Mesendoderm (in vitro differentiated cells): ENCODE results near the gene C17orf114.

Experiments
- DNase-seq: peaks from one replicate; pipeline ENCODE4 v3.0.0; 2013
- H2AK5ac ChIP-seq: 2 replicates; pipeline ENCODE4 v1.6.1; 2013; ENCODE audit warnings: low read length, inconsistent platforms
- H2BK120ac ChIP-seq: 2 replicates; pipeline ENCODE4 v1.6.1; 2013; ENCODE audit warnings: low read depth, mild to moderate bottlenecking, low read length, moderate library complexity, mixed read lengths
- H2BK15ac ChIP-seq: replicated peaks from 2 replicates; pipeline ENCODE4 v1.6.1; 2013; ENCODE audit warnings: low read depth, mild to moderate bottlenecking, moderate library complexity
- H2BK5ac ChIP-seq: 2 replicates; pipeline ENCODE4 v1.6.1; 2013; ENCODE audit warnings: low read length, inconsistent platforms
- H3K18ac ChIP-seq: 2 replicates; pipeline ENCODE4 v1.6.1; 2013; ENCODE audit warnings: mild to moderate bottlenecking, low read length, mixed read lengths
- H3K23ac ChIP-seq: one replicate; pipeline ENCODE4 v1.6.1; 2013; ENCODE audit warnings: low read length
- H3K27ac ChIP-seq: 2 replicates; pipeline ENCODE4 v1.5.1; 2013; ENCODE audit warnings: low read depth, mild to moderate bottlenecking, inconsistent platforms, low read length, moderate library complexity
- H3K27me3 ChIP-seq: 2 replicates; pipeline ENCODE4 v1.6.1; 2013; ENCODE audit warnings: low read length, control low read depth, mild to moderate bottlenecking, inconsistent platforms; ENCODE audit not compliant: insufficient read depth, poor library complexity
- H3K36me3 ChIP-seq: 2 replicates; pipeline ENCODE4 v1.6.1; 2013; ENCODE audit warnings: low read length, inconsistent platforms; ENCODE audit not compliant: control insufficient read depth, insufficient read depth
- H3K4ac ChIP-seq: one replicate; pipeline ENCODE4 v1.6.1; 2013; ENCODE audit warnings: low read depth, mild to moderate bottlenecking, low read length, moderate library complexity
- H3K4me1 ChIP-seq: 2 replicates; pipeline ENCODE4 v1.6.1; 2013; ENCODE audit warnings: low read depth, low read length, inconsistent platforms; ENCODE audit not compliant: control insufficient read depth
- H3K4me2 ChIP-seq: 2 replicates; pipeline ENCODE4 v1.6.1; 2013; ENCODE audit warnings: low read length
- H3K4me3 ChIP-seq: 2 replicates; pipeline ENCODE4 v1.5.1; 2013; ENCODE audit warnings: mild to moderate bottlenecking, low read length
- H3K56ac ChIP-seq: one replicate; pipeline ENCODE4 v1.6.1; 2013; ENCODE audit warnings: low read length
- H3K79me1 ChIP-seq: 2 replicates; pipeline ENCODE4 v1.6.1; 2013; ENCODE audit warnings: low read length, inconsistent platforms
- H3K79me2 ChIP-seq: 2 replicates; pipeline ENCODE4 v1.6.1; 2013; ENCODE audit warnings: mild to moderate bottlenecking, low read length; ENCODE audit not compliant: control insufficient read depth, insufficient read depth
- H3K9ac ChIP-seq: 2 replicates; pipeline ENCODE4 v1.6.1; 2013; ENCODE audit warnings: low read length, inconsistent platforms
- H4K5ac ChIP-seq: one replicate; pipeline ENCODE4 v1.6.1; 2013; ENCODE audit warnings: low read length
- H4K8ac ChIP-seq: one replicate; pipeline ENCODE4 v1.6.1; 2013; ENCODE audit warnings: low read depth, mild to moderate bottlenecking, control low read depth, low read length, moderate library complexity
- WGBS: extraction: QIAGEN DNeasy Blood & Tissue Kit; methylation state at CpG from one replicate; pipeline ENCODE4 v1.1.7; 2013; ENCODE audit warnings: low lambda C conversion rate, missing lambda C conversion rate; ENCODE audit not compliant: insufficient coverage; ENCODE audit errors: extremely low coverage; 5-methylcytosine and 5-hydroxymethylcytosine counted together

C17orf114 gene

DNA sequence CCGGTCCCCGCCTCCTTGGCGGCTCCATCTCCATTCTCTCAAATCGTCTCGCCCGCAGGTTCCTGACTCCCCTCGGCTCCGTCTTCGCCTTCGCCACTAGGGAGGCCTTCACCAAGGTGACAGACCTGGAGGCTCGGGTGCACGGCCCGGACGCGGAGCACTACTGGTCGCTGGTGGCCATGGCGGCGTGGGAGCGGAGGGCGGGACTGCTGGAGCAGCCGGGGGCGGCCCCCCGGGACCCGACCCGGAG, 12.5 kb downstream of the C17orf114 start:
- WGBS, result no CpG with 5 or more reads among the region's 25 CpGs
- no peak overlapping the region for H3K4ac ChIP-seq
- no peak overlapping the region for H3K23ac ChIP-seq
- no peak overlapping the region for H4K8ac ChIP-seq
- peak overlapping the region; percentile 61 for H3K18ac ChIP-seq
- no peak overlapping the region for H4K5ac ChIP-seq
- H3K56ac ChIP-seq, result peak overlapping the region; percentile 95
- H3K4me2 ChIP-seq, result peak overlapping the region; percentile 84
- no peaks in the 10 kb centered on the region for H3K36me3 ChIP-seq
- no peak for DNase-seq
- no peaks in the 10 kb centered on the region for H3K79me2 ChIP-seq
- H3K4me1 ChIP-seq, result peaks cover 2% of the 10 kb centered on the region
- H3K27me3 ChIP-seq, result peaks cover 2% of the 10 kb centered on the region
- no peak overlapping the region for H2BK5ac ChIP-seq
- H3K4me3 ChIP-seq, result peak overlapping the region; percentile 46
- H3K79me1 ChIP-seq, result no peaks in the 10 kb centered on the region
- H2AK5ac ChIP-seq, result no peak overlapping the region
- no peak overlapping the region for H2BK120ac ChIP-seq
- H3K9ac ChIP-seq, result peak overlapping the region; percentile 90
- H2BK15ac ChIP-seq, result no peak overlapping the region
- peak overlapping the region; percentile 17 for H3K27ac ChIP-seq

DNA sequence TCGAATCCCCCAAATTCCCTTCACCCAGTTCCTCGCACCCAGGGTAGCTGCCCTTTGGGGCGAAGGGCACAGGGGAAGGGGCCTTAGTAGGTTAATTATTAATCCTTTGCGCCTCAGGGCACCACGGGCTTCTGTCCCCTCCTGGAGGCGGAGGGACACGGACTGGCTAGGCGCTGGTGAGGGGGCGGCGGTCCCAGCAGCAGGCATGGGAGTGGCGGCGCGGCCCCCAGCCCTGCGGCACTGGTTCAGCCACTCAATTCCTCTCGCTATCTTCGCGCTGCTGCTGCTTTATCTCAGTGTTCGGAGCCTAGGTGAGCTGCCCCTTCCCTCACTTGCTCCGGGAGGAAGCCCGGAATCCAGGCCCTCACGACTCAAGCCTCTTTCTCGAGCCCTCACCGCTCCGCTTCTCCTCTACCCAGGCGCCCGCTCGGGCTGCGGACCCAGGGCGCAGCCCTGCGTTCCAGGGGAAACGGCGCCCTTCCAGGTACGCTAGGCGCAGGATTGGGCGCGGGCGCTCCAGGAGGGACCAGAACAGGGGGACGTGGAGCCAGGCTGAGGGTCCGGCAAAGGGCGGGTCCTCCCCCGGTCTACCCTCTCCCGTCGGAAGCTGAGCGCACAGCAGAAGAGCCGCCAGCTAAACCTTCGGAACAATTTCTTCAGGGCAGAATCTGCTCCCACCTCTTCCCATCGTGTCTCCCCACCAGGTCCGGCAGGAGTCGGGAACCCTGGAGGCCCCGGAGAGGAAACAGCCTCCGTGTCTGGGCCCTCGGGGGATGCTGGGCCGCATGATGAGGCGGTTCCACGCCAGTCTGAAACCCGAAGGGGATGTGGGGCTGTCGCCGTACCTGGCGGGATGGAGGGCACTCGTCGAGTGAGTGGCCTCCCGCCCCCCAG, 13.1 kb downstream of the C17orf114 start, which contains the start of gene GLTPD2:
TSS of gene GLTPD2 (plus strand) at position 158 of the 894 bp plus-strand sequence. CDS start at position 206, 48 bp downstream.
- Histone ChIP-seq H4K5ac (no peak within 1 kb of the TSS), H3K56ac (peak within 1 kb of the TSS; percentile 95), H3K23ac (no peak within 1 kb of the TSS), H2AK5ac (no peak within 1 kb of the TSS), H3K4me3 (peak within 1 kb of the TSS; percentile 46), H3K18ac (peak within 1 kb of the TSS; percentile 61), H3K79me2 (no peaks in the 10 kb centered on the region), H3K27ac (peak within 1 kb of the TSS; percentile 17), H3K4me2 (peak within 1 kb of the TSS; percentile 84), H4K8ac (no peak within 1 kb of the TSS), H3K79me1 (no peaks in the 10 kb centered on the region), H3K4ac (no peak within 1 kb of the TSS), H2BK15ac (no peak within 1 kb of the TSS), H3K4me1 (peaks cover 2% of the 10 kb centered on the region), H3K9ac (peak within 1 kb of the TSS; percentile 90), H3K36me3 (no peaks in the 10 kb centered on the region), H3K27me3 (peaks cover 2% of the 10 kb centered on the region), H2BK5ac (no peak within 1 kb of the TSS), H2BK120ac (no peak within 1 kb of the TSS)
- WGBS, result no CpG with 5 or more reads among the region's 62 CpGs
- peak; percentile 61 for DNase-seq

DNA sequence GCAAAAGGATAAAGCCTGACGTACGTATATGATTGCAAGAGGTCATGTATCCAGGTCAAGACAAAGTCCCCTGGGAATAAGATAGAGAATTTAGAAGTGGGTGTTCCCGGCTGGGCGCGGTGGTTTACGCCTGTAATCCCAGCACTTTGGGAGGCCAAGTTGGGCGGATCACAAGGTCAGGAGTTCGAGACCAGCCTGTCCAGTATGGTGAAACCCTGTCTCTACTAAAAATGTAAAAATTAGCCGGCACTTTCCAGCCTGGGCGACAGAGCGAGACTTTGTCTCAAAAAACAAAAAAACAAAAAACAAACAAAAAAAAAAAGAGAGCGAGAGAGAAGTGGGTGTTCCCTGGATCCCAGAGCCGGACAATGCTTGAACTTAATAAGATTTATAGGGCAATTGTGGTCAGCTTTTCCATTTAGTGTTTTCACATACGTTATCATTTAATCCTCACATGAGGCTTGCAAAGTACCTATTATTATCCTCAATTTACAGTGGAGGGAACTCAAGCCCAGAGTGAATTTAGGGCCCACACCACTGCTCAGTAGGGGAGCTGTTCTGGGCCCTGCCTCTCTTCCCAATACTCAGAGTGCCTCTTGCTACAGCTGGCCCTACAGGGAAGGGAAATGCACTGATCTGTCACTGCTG, 13.8 kb downstream of the C17orf114 start:
- Histone ChIP-seq H3K79me1 (no peaks in the 10 kb centered on the region), H3K4me2 (peak overlapping the region; percentile 84), H4K5ac (no peak overlapping the region), H2BK5ac (no peak overlapping the region), H3K4me3 (no peak overlapping the region), H2BK120ac (no peak overlapping the region), H3K27me3 (peaks cover 2% of the 10 kb centered on the region), H2AK5ac (no peak overlapping the region), H3K4me1 (peaks cover 2% of the 10 kb centered on the region), H3K56ac (peak overlapping the region; percentile 95), H3K36me3 (no peaks in the 10 kb centered on the region), H3K18ac (no peak overlapping the region), H3K23ac (no peak overlapping the region), H3K79me2 (no peaks in the 10 kb centered on the region), H3K4ac (no peak overlapping the region), H3K27ac (no peak overlapping the region), H2BK15ac (no peak overlapping the region), H4K8ac (no peak overlapping the region), H3K9ac (peak overlapping the region; percentile 90)
- DNase-seq, result no peak
- WGBS, result no CpG with 5 or more reads among the region's 14 CpGs

DNA sequence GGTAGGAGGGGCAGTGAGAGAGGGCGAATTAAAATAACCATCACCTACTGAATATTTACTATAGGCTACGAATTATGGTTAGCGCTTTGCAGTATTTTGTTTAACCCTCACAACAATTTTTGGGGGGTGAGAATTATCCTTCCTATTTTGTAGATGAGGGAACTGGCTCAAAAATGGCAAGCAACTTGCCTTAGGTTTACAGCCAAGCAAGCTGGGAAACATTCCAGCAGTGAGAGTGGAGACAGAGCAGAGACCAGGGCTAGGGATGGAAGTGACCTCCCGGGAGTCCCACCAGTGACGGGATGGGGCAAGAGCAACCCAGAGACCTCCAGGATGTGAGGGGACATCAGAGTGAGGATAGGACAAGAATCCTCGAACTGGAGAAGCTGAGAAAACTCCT, 15.6 kb downstream of the C17orf114 start:
- peaks cover 2% of the 10 kb centered on the region for H3K27me3 ChIP-seq
- no peak overlapping the region for H2AK5ac ChIP-seq
- WGBS, result no CpG with 5 or more reads among the region's 6 CpGs

DNA sequence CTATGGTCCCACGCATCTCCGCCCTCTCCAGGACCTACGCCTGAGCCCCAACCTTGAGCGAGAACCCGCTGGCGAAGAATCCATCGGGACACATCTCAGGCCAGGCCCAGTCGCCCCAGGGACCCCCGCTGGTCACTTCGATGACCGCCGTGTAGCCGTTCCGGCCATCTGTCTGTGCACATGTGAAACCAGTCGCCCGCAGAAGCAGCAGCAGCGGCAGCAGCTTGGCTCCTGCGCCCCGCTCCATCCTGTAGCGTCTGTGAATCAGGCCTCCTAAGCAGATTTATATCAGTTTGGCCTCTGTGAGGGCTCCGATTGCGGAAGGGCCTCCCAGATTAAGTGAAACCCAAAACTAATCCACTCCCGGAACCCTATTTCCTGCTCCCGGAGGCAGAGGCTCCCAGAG, 16.0 kb downstream of the C17orf114 start, which contains the start of gene VMO1:
TSS of gene VMO1 (minus strand) at position 259 of the 406 bp plus-strand sequence. CDS start at position 247, 12 bp downstream.
- H3K18ac ChIP-seq, result no peak within 1 kb of the TSS
- no peak within 1 kb of the TSS for H3K4me3 ChIP-seq
- DNase-seq, result no peak
- no peak within 1 kb of the TSS for H2BK5ac ChIP-seq
- peaks cover 2% of the 10 kb centered on the region for H3K4me1 ChIP-seq
- H3K56ac ChIP-seq, result no peak within 1 kb of the TSS
- no peak within 1 kb of the TSS for H3K4ac ChIP-seq
- no peak within 1 kb of the TSS for H3K23ac ChIP-seq
- H4K5ac ChIP-seq, result no peak within 1 kb of the TSS
- H3K27me3 ChIP-seq, result peaks cover 2% of the 10 kb centered on the region
- no peak within 1 kb of the TSS for H3K27ac ChIP-seq
- H3K79me2 ChIP-seq, result no peaks in the 10 kb centered on the region
- no peak within 1 kb of the TSS for H2BK15ac ChIP-seq
- no peak within 1 kb of the TSS for H4K8ac ChIP-seq
- H3K79me1 ChIP-seq, result no peaks in the 10 kb centered on the region
- H3K4me2 ChIP-seq, result no peak within 1 kb of the TSS
- WGBS, result no CpG with 5 or more reads among the region's 24 CpGs
- no peak within 1 kb of the TSS for H2BK120ac ChIP-seq
- H3K36me3 ChIP-seq, result no peaks in the 10 kb centered on the region
- H2AK5ac ChIP-seq, result no peak within 1 kb of the TSS
- H3K9ac ChIP-seq, result no peak within 1 kb of the TSS

More for the DNA sequence above, 15.6 kb downstream of the C17orf114 start:
- Histone ChIP-seq H2BK5ac (no peak overlapping the region), H3K79me1 (no peaks in the 10 kb centered on the region), H3K23ac (no peak overlapping the region), H3K56ac (no peak overlapping the region), H3K4me3 (no peak overlapping the region), H3K18ac (no peak overlapping the region), H3K79me2 (no peaks in the 10 kb centered on the region), H4K5ac (no peak overlapping the region), H3K4me2 (no peak overlapping the region), H2BK120ac (no peak overlapping the region), H3K36me3 (no peaks in the 10 kb centered on the region), H3K4ac (no peak overlapping the region), H4K8ac (no peak overlapping the region), H3K27ac (no peak overlapping the region), H3K9ac (no peak overlapping the region), H2BK15ac (no peak overlapping the region), H3K4me1 (peaks cover 2% of the 10 kb centered on the region)
- DNase-seq, result no peak
